Transverse colon (tissue), 4 donors: ENCODE data around the gene BMS1. TPM values are rescaled to one million over a fixed set of nuclear protein-coding genes. Genes with fewer than 3 reads are reported as not detected.

ENCODE experiments used
- DNase-seq: peaks from one replicate; pipeline ENCODE4 v3.0.0-alpha.2; 2019
- H3K27ac ChIP-seq, 4 donors: fragments of 200-600 bp; sonication (generic); 2 replicates each; pipeline ENCODE4 v1.5.1; 2016 to 2018; ENCODE audit warnings: inconsistent platforms in 4 of 4
- H3K27me3 ChIP-seq: fragments of 200-600 bp; sonication (generic); 2 replicates; pipeline ENCODE4 v1.5.1; 2017; ENCODE audit warnings: inconsistent platforms
- H3K36me3 ChIP-seq, 4 donors: fragments of 200-600 bp; sonication (generic); 2 replicates each; pipeline ENCODE4 v1.5.1; 2017 to 2019; ENCODE audit warnings: inconsistent platforms in 4 of 4
- H3K4me1 ChIP-seq, 4 donors: fragments of 200-600 bp; sonication (generic); 2 replicates each; pipeline ENCODE4 v1.5.1; 2017 to 2020; ENCODE audit warnings: inconsistent platforms in 4 of 4
- H3K4me3 ChIP-seq, 4 donors: fragments of 200-600 bp; sonication (generic); 1 replicate in 1 of 4; 2 replicates in 3 of 4; pipeline versions ENCODE4 v1.5.1 to v1.6.1; 2017 to 2019; ENCODE audit warnings: inconsistent platforms in 4 of 4
- H3K9me3 ChIP-seq, 2 donors: fragments of 200-600 bp; sonication (generic); 2 replicates each; pipeline ENCODE4 v1.5.1; 2017 to 2019; ENCODE audit warnings: inconsistent platforms in 2 of 2
- CTCF ChIP-seq, 5 experiments: fragments of 200-600 bp in 3 of 5; fragments of 450-650 bp in 2 of 5; sonication (generic) in 3 of 5; IDR thresholded peaks; 1 replicate in 2 of 5; 2 replicates in 3 of 5; pipeline ENCODE4 v1.5.1; 2016 to 2017; ENCODE audit warnings: antibody characterized with exemption in 5 of 5, inconsistent platforms in 3 of 5, mild to moderate bottlenecking in 2 of 5, moderate library complexity in 1 of 5
- EP300 ChIP-seq: sonication (generic); formaldehyde crosslinking; IDR thresholded peaks from one replicate; pipeline ENCODE4 v1.6.1; 2017; ENCODE audit warnings: antibody characterized with exemption, low read depth
- POLR2A ChIP-seq: fragments of 450-650 bp; IDR thresholded peaks from one replicate; pipeline ENCODE4 v1.6.1; 2016; ENCODE audit warnings: antibody characterized with exemption, mild to moderate bottlenecking, moderate library complexity
- POLR2AphosphoS5 ChIP-seq, 3 donors: sonication (generic); formaldehyde crosslinking; IDR thresholded peaks; one replicate each; pipeline ENCODE4 v1.6.1; 2016; ENCODE audit warnings: antibody characterized with exemption in 3 of 3
- WGBS, 2 donors: methylation state at CpG; one replicate each; pipeline ENCODE4 v1.1.5; 2018; ENCODE audit warnings: low coverage in 1 of 2; 5-methylcytosine and 5-hydroxymethylcytosine counted together
- in situ Hi-C, 4 donors: fragments of 200-750 bp; cut with MboI; loops; one replicate each; pipeline versions ENCODE4 v1.15.0 to v1.15.1; 2017; ENCODE audit warnings: low sequenced_read_pairs in 3 of 4, low pct_ligation_motif_present in 1 of 4, low pct_unique_long_range_greater_than_20kb in 1 of 4
- intact Hi-C: fragments of 100-400 bp; cut with DNase I; formaldehyde crosslinking; loops from one replicate; pipeline ENCODE4 v1.15.1; 2023; ENCODE audit warnings: low total_unique reads
- total RNA-seq, 4 donors: library from RNA; depleted of rRNA; stranded (reverse); fragments of >200 nt; gene quantifications; one replicate each; pipeline ENCODE4 v1.1.0, GENCODE V29; 2016

Gene BMS1
- total RNA-seq, 4 donors from 2014 or later = 6.8 to 12.2 (median 9.9) TPM

- no peak for TF ChIP-seq POLR2A
- TF ChIP-seq EP300 = no peak
- TF ChIP-seq POLR2AphosphoS5 (IDR thresholded peaks at IDR 0.05) = no peak
- TF ChIP-seq CTCF (IDR thresholded peaks at IDR 0.05) = no peak
- no peaks in the 10 kb centered on the region for H3K27me3 ChIP-seq
- H3K27ac ChIP-seq = no peak overlapping the region
- no peaks in the 10 kb centered on the region for H3K36me3 ChIP-seq
- in situ Hi-C loops = no loop called here
- no peaks in the 10 kb centered on the region for H3K9me3 ChIP-seq
- intact Hi-C loops = no loop called here
- no peak overlapping the region for H3K4me3 ChIP-seq
- no peak for DNase-seq
- H3K4me1 ChIP-seq = peaks cover 0 to 3% (median 0%) of the 10 kb centered on the region in 4 donors
- 40% methylated on average over 12 of the region's 12 CpGs; no CpG with 5 or more reads in 1 of the 2 donors for WGBS, 2 donors
Measured at GRCh38 chr10:42875798-42876341, 93.3 kb downstream of the BMS1 start.

- TF ChIP-seq POLR2AphosphoS5 (IDR thresholded peaks at IDR 0.05) (no peak), EP300 (no peak)
- in situ Hi-C loops = no loop called here
- H3K27ac ChIP-seq = no peak overlapping the region
Measured at GRCh38 chr10:42876476-42876875, 93.9 kb downstream of the BMS1 start.

GRCh38 chr10:42876945-42877344, 94.3 kb downstream of the BMS1 start:
- in situ Hi-C loops = no loop called here
- DNase-seq = no peak
- no peaks in the 10 kb centered on the region for H3K27me3 ChIP-seq
- no peak overlapping the region for H3K4me3 ChIP-seq
- no peaks in the 10 kb centered on the region for H3K36me3 ChIP-seq
- H3K9me3 ChIP-seq = no peaks in the 10 kb centered on the region
- no peak for TF ChIP-seq EP300
- TF ChIP-seq POLR2AphosphoS5 (IDR thresholded peaks at IDR 0.05) = no peak
- no peak for TF ChIP-seq CTCF (IDR thresholded peaks at IDR 0.05)
- TF ChIP-seq POLR2A = no peak
- intact Hi-C loops = no loop called here
- H3K4me1 ChIP-seq = no peaks in the 10 kb centered on the region
- no peak overlapping the region for H3K27ac ChIP-seq
- WGBS, 2 donors = 89% methylated on average over 6 of the region's 6 CpGs; no CpG with 5 or more reads in 1 of the 2 donors

More at GRCh38 chr10:42876476-42876875, 93.9 kb downstream of the BMS1 start:
- H3K27me3 ChIP-seq = no peaks in the 10 kb centered on the region
- intact Hi-C loops = no loop called here
- no peak overlapping the region for H3K4me3 ChIP-seq
- H3K9me3 ChIP-seq = no peaks in the 10 kb centered on the region
- H3K36me3 ChIP-seq = no peaks in the 10 kb centered on the region
- no peaks in the 10 kb centered on the region for H3K4me1 ChIP-seq
- 86% methylated on average over 7 of the region's 9 CpGs; no CpG with 5 or more reads in 1 of the 2 donors for WGBS, 2 donors
- no peak for DNase-seq

GRCh38 chr10:42877496-42878030, 95.0 kb downstream of the BMS1 start:
- intact Hi-C loops (no loop called here), in situ Hi-C loops (no loop called here)
- peaks cover 5 to 6% of the 10 kb centered on the region in 2 donors for H3K9me3 ChIP-seq
- H3K27me3 ChIP-seq = no peaks in the 10 kb centered on the region
- H3K4me3 ChIP-seq = no peak overlapping the region
- no peaks in the 10 kb centered on the region for H3K4me1 ChIP-seq
- 78% methylated on average over 4 of the region's 4 CpGs; no CpG with 5 or more reads in 1 of the 2 donors for WGBS, 2 donors
- no peak for TF ChIP-seq POLR2A
- no peak for TF ChIP-seq CTCF (IDR thresholded peaks at IDR 0.05)
- no peak for TF ChIP-seq EP300
- TF ChIP-seq POLR2AphosphoS5 (IDR thresholded peaks at IDR 0.05) = no peak
- no peak for DNase-seq
- no peak overlapping the region for H3K27ac ChIP-seq
- H3K36me3 ChIP-seq = no peaks in the 10 kb centered on the region
